CD4-positive, alpha-beta memory T cell (primary cell): ENCODE measurements around the gene GALNT13. TPM values are rescaled to one million over a fixed set of nuclear protein-coding genes. Genes with fewer than 3 reads are reported as not detected.

Experiments
- CTCF ChIA-PET: fragments of 350-600 bp; sonication (Branson Sonifier 250); formaldehyde crosslinking; loops from one replicate; lab custom pipeline; 2021; ENCODE audit warnings: inconsistent platforms; ENCODE audit not compliant: partially characterized antibody; lab: Charles Lee
- POLR2A ChIA-PET: fragments of 350-600 bp; sonication (Branson Sonifier 250); formaldehyde crosslinking; loops from one replicate; lab custom pipeline; 2021; ENCODE audit not compliant: partially characterized antibody; lab: Charles Lee
- DNase-seq, 5 donors: peaks; one replicate each; pipeline versions ENCODE4 v3.0.0 to v3.0.0-alpha.2; 2020 to 2022; ENCODE audit warnings: mixed read lengths in 1 of 5
- H3K27ac ChIP-seq: one replicate; pipeline ENCODE4 v1.7.0; 2013; ENCODE audit warnings: low read depth, low read length
- H3K27me3 ChIP-seq: 2 replicates; pipeline ENCODE4 v1.7.0; 2013; ENCODE audit warnings: mild to moderate bottlenecking, low read length, moderate library complexity; ENCODE audit not compliant: insufficient read depth
- H3K36me3 ChIP-seq: 2 replicates; pipeline ENCODE4 v1.7.0; 2013; ENCODE audit warnings: mild to moderate bottlenecking, low read length, moderate library complexity; ENCODE audit not compliant: insufficient read depth
- H3K4me1 ChIP-seq: 2 replicates; pipeline ENCODE4 v1.7.0; 2013; ENCODE audit warnings: mild to moderate bottlenecking, low read length, moderate library complexity; ENCODE audit not compliant: insufficient read depth
- H3K4me3 ChIP-seq, 2 donors: one replicate each; pipeline ENCODE4 v1.7.0; 2013; ENCODE audit warnings: low read length in 2 of 2, mild to moderate bottlenecking in 1 of 2
- H3K9me3 ChIP-seq, 2 donors: one replicate each; pipeline ENCODE4 v1.7.0; 2013; ENCODE audit warnings: low read length in 2 of 2, control low read depth in 1 of 2; ENCODE audit not compliant: control insufficient read depth in 1 of 2
- H3K27ac Mint-ChIP-seq, 7 donors: one replicate each; pipeline ENCODE4 v1.8.0; 2020 to 2021; ENCODE audit warnings: mixed read lengths in 7 of 7, mild to moderate bottlenecking in 6 of 7, inconsistent platforms in 3 of 7, moderate library complexity in 3 of 7
- H3K27me3 Mint-ChIP-seq, 2 donors: one replicate each; pipeline ENCODE4 v1.8.0; 2020 to 2021; ENCODE audit warnings: mixed read lengths in 2 of 2
- H3K36me3 Mint-ChIP-seq, 2 donors: one replicate each; pipeline ENCODE4 v1.8.0; 2020 to 2021; ENCODE audit warnings: mixed read lengths in 2 of 2, inconsistent platforms in 1 of 2, mild to moderate bottlenecking in 1 of 2
- H3K4me1 Mint-ChIP-seq, 4 donors: one replicate each; pipeline ENCODE4 v1.8.0; 2020 to 2021; ENCODE audit warnings: mixed read lengths in 4 of 4, mild to moderate bottlenecking in 1 of 4
- H3K4me3 Mint-ChIP-seq, 8 donors: one replicate each; pipeline ENCODE4 v1.8.0; 2020 to 2021; ENCODE audit warnings: mixed read lengths in 8 of 8, mild to moderate bottlenecking in 7 of 8, moderate library complexity in 6 of 8, inconsistent platforms in 3 of 8
- H3K9me3 Mint-ChIP-seq, 8 donors: one replicate each; pipeline ENCODE4 v1.8.0; 2020 to 2021; ENCODE audit warnings: mixed read lengths in 8 of 8, mild to moderate bottlenecking in 5 of 8, inconsistent platforms in 3 of 8, moderate library complexity in 1 of 8
- intact Hi-C: fragments of 100-400 bp; cut with micrococcal nuclease; formaldehyde crosslinking; loops from one replicate; pipeline ENCODE4 v1.15.1; 2023
- polyA plus RNA-seq, 2 donors: library from polyadenylated mRNA; unstranded; fragments of 300-500 nt; fragmentation: Illumina TruSeq; gene quantifications; one replicate each; pipeline ENCODE4 v1.2.3, GENCODE V29; 2021
- total RNA-seq, 2 experiments: library from RNA; stranded (reverse); gene quantifications; one replicate each; pipeline ENCODE4 v1.2.3, GENCODE V29; 2021

Gene GALNT13
- total and polyA plus RNA-seq, 4 experiments from 2014 or later = 0.79 TPM; not detected in 3

DNA sequence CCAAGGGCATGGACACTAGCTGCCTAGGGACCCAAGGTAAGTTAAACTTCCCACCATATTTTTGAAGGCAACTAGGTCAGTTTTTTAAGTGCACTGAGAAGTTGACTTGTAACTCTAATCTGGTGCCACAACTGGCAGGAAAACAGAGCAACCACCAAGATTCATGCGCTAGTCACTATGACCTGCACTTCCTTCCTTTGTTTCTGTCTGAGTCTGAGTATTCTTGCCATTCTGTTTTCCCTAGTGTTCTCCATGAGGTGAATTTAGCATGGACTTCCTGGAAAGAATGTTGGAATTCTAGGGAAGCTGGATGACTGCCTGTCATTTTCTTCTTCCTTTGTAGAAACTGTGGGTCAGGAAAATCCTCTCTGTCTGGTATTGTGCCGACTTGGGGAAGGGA is 249.0 kb downstream of the GALNT13 start:
- ChIA-PET POLR2A (no interaction called here), CTCF (no interaction called here)
- no peak overlapping the region for H3K27ac ChIP-seq
- Mint-ChIP-seq H3K36me3 (no peaks in the 10 kb centered on the region), H3K9me3 (peaks cover 1 to 19% (median 9%) of the 10 kb centered on the region in 8 donors), H3K27ac (no peak overlapping the region), H3K4me1 (no peaks in the 10 kb centered on the region), H3K27me3 (no peaks in the 10 kb centered on the region), H3K4me3 (no peak overlapping the region)
- no peak overlapping the region for H3K4me3 ChIP-seq
- H3K27me3 ChIP-seq = no peaks in the 10 kb centered on the region
- DNase-seq = no peak
- no peaks in the 10 kb centered on the region for H3K36me3 ChIP-seq
- H3K9me3 ChIP-seq = no peaks in the 10 kb centered on the region
- intact Hi-C loops = no loop called here
- no peaks in the 10 kb centered on the region for H3K4me1 ChIP-seq

DNA sequence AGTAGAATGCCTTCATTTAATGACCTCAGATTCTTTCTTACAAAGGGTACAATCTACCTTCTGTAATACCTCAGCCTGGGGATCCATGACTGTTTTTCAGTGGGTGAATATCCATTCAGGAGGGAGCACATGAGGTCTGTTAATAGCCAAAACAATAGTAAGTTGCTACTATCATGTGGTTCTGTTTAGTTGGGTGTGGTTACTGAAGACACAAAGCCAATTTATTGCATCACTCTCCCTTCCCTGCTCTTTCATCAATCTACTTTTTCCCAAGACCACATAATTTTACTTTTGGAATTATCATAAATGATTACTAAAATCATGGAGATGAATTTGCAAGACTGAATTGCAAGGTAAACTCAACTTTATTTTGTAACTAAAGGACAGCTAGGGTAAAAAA is 254.2 kb downstream of the GALNT13 start:
- Histone ChIP-seq H3K27me3 (no peaks in the 10 kb centered on the region), H3K27ac (no peak overlapping the region), H3K4me1 (no peaks in the 10 kb centered on the region), H3K36me3 (no peaks in the 10 kb centered on the region), H3K9me3 (no peaks in the 10 kb centered on the region), H3K4me3 (no peak overlapping the region)
- Mint-ChIP-seq H3K9me3 (peaks cover 0 to 5% (median 4%) of the 10 kb centered on the region in 8 donors), H3K27ac (no peak overlapping the region), H3K4me1 (no peaks in the 10 kb centered on the region), H3K36me3 (no peaks in the 10 kb centered on the region), H3K4me3 (no peak overlapping the region), H3K27me3 (no peaks in the 10 kb centered on the region)
- POLR2A ChIA-PET = no interaction called here
- intact Hi-C loops = no loop called here
- CTCF ChIA-PET = no interaction called here
- DNase-seq = no peak

DNA sequence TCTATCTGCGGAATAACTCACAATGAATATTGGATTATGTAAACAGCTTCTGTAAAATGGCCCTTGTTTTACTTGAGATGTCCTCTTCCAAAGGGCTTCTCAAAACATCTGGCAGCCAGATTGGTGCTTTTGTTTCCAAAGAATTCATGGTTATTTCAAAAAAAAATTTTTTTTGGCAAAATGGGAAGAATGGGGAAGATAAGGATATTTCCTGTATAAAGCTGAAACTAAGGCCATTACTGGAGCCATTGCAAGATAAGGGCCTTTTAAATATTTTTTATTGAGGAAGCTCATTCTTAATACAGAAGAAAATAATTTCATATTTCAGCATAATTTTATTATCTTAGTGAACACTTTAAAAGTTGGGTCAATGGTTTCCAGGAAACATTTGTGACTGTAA is 259.1 kb downstream of the GALNT13 start:
- no peak overlapping the region for H3K4me3 ChIP-seq
- no peaks in the 10 kb centered on the region for H3K36me3 Mint-ChIP-seq
- ChIA-PET CTCF (no interaction called here), POLR2A (no interaction called here)
- no peak overlapping the region for H3K4me3 Mint-ChIP-seq
- H3K27me3 ChIP-seq = no peaks in the 10 kb centered on the region
- no peak for DNase-seq
- no peaks in the 10 kb centered on the region for H3K4me1 ChIP-seq
- no peaks in the 10 kb centered on the region for H3K36me3 ChIP-seq
- H3K9me3 ChIP-seq = no peaks in the 10 kb centered on the region
- no peaks in the 10 kb centered on the region for H3K27me3 Mint-ChIP-seq
- intact Hi-C loops = no loop called here
- H3K4me1 Mint-ChIP-seq = no peaks in the 10 kb centered on the region
- H3K27ac ChIP-seq = no peak overlapping the region
- H3K27ac Mint-ChIP-seq = no peak overlapping the region
- peaks cover 0 to 7% (median 5%) of the 10 kb centered on the region in 8 donors for H3K9me3 Mint-ChIP-seq

DNA sequence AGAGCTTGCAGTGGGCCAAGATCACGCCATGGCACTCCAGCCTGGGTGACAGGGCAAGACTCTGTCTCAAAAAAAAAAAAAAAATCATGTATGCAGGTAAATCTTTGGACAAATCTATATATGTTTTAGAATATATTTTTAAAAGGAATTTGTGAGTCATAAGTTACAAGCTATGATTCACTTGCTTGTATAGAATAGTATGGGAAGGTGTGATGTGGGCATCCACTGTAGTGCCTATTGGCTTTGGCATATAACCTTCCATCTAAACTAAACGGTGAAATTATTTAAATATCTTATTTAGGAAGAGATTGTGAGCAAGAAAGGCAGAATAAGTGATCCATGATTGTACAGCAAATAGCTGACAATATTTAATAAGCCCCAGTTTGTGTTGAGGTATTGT is 261.1 kb downstream of the GALNT13 start:
- no peaks in the 10 kb centered on the region for H3K36me3 ChIP-seq

DNA sequence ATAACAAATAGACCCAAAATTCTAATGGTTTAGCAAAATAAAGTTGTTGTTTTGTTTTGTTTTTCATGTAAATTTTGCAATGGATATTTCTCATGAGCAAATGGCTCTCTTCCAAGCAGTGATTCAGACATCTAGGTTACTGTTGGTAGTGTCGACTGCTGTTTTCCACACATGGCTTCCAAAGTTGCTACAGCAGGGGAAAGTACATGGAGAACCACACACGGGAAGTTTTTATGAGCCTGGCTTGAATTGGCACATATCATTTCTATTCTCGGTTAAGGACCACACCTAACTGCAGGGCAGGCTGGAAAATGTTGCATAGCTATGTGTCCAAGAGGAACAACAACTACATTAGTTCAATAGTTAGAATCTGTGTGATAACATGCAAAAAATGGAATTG is 262.1 kb downstream of the GALNT13 start:
- H3K27ac ChIP-seq = no peak overlapping the region
- Mint-ChIP-seq H3K36me3 (no peaks in the 10 kb centered on the region), H3K4me1 (no peaks in the 10 kb centered on the region), H3K4me3 (no peak overlapping the region), H3K27me3 (no peaks in the 10 kb centered on the region), H3K9me3 (peaks cover 0 to 7% (median 5%) of the 10 kb centered on the region in 8 donors), H3K27ac (no peak overlapping the region)
- ChIA-PET CTCF (no interaction called here), POLR2A (no interaction called here)
- no peaks in the 10 kb centered on the region for H3K36me3 ChIP-seq
- H3K9me3 ChIP-seq = no peaks in the 10 kb centered on the region
- no peak for DNase-seq
- intact Hi-C loops = no loop called here
- H3K4me3 ChIP-seq = no peak overlapping the region
- H3K4me1 ChIP-seq = no peaks in the 10 kb centered on the region
- H3K27me3 ChIP-seq = no peaks in the 10 kb centered on the region

More for the DNA sequence above, 261.1 kb downstream of the GALNT13 start:
- no peak overlapping the region for H3K4me3 Mint-ChIP-seq
- H3K27ac Mint-ChIP-seq = no peak overlapping the region
- H3K4me3 ChIP-seq = no peak overlapping the region
- H3K4me1 Mint-ChIP-seq = no peaks in the 10 kb centered on the region
- no peaks in the 10 kb centered on the region for H3K27me3 Mint-ChIP-seq
- CTCF ChIA-PET = no interaction called here
- intact Hi-C loops = no loop called here
- peaks cover 0 to 7% (median 5%) of the 10 kb centered on the region in 8 donors for H3K9me3 Mint-ChIP-seq
- H3K4me1 ChIP-seq = no peaks in the 10 kb centered on the region
- no peaks in the 10 kb centered on the region for H3K27me3 ChIP-seq
- no peak overlapping the region for H3K27ac ChIP-seq
- no peaks in the 10 kb centered on the region for H3K36me3 Mint-ChIP-seq
- no peak for DNase-seq
- H3K9me3 ChIP-seq = no peaks in the 10 kb centered on the region
- POLR2A ChIA-PET = no interaction called here

DNA sequence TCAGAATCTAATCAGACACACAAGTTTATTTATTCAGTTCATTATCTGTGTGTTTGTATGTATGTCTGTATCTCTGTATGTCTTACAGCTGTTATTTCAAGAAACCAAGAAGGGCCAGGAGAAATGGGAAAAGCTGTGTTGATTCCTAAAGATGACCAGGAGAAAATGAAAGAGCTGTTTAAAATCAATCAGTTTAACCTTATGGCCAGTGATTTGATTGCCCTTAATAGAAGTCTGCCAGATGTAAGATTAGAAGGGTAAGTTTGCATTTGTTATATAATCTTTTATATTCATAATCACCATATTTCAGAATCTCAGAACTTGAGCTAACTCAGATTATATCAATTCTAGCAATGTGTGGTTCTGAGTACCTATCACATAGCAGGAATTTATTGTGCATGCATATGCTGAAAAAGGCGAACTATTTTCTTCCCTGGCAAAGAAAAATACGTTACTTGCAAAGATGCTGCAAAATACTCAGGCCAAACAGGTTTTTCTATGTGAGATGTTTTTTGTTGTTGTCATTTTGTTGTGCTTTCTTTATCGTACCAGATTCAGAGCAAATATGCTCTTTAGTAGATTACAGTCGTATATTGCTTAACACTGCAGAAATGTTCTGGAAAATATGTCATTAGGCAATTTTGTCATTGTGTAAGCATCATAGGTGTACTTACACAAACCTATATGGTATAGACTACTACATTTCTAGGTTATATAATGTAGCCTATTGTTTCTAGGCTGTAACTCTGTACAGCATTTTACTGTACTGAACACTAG is 268.7 kb downstream of the GALNT13 start:
- Histone ChIP-seq H3K27me3 (no peaks in the 10 kb centered on the region), H3K36me3 (no peaks in the 10 kb centered on the region), H3K9me3 (no peaks in the 10 kb centered on the region), H3K4me3 (no peak overlapping the region), H3K27ac (no peak overlapping the region), H3K4me1 (no peaks in the 10 kb centered on the region)
- Mint-ChIP-seq H3K36me3 (no peaks in the 10 kb centered on the region), H3K4me3 (no peak overlapping the region), H3K4me1 (no peaks in the 10 kb centered on the region), H3K27me3 (no peaks in the 10 kb centered on the region), H3K27ac (no peak overlapping the region), H3K9me3 (peaks cover 0 to 4% (median 0%) of the 10 kb centered on the region in 8 donors)
- ChIA-PET POLR2A (no interaction called here), CTCF (no interaction called here)
- no peak for DNase-seq
- intact Hi-C loops = no loop called here

DNA sequence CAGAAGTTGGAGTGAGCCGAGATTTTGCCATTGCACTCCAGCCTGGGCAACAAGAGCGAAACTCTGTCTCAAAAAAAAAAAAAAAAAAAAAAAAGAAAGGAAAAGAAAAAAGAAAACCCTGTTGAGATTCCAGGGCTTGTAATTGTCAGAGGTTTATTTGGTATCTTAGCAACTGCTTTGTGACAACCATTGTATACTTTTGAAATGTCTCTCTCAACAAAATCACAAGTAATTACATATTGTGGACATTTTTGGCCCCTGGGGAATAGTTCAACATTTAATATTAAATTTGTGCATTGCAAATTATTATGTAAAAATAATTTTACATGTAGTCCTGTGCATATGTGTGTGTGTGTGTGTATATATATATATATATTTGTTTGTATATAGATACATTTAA is 270.8 kb downstream of the GALNT13 start:
- Mint-ChIP-seq H3K9me3 (peaks cover 0 to 4% (median under 1%) of the 10 kb centered on the region in 8 donors), H3K36me3 (no peaks in the 10 kb centered on the region), H3K4me1 (no peaks in the 10 kb centered on the region), H3K27me3 (no peaks in the 10 kb centered on the region), H3K4me3 (no peak overlapping the region), H3K27ac (no peak overlapping the region)
- no peak for DNase-seq
- H3K4me1 ChIP-seq = no peaks in the 10 kb centered on the region
- no peaks in the 10 kb centered on the region for H3K9me3 ChIP-seq
- intact Hi-C loops = no loop called here
- no peak overlapping the region for H3K4me3 ChIP-seq
- CTCF ChIA-PET = no interaction called here
- H3K36me3 ChIP-seq = no peaks in the 10 kb centered on the region
- no peak overlapping the region for H3K27ac ChIP-seq
- POLR2A ChIA-PET = no interaction called here
- H3K27me3 ChIP-seq = no peaks in the 10 kb centered on the region
